Measurements from ENCODE around the gene GH2. TPM values are rescaled to one million over a fixed set of nuclear protein-coding genes. Genes with fewer than 3 reads are reported as not detected.

Gene GH2
- total and polyA plus RNA-seq, 7 experiments from 2014 or later: not detected

DNA sequence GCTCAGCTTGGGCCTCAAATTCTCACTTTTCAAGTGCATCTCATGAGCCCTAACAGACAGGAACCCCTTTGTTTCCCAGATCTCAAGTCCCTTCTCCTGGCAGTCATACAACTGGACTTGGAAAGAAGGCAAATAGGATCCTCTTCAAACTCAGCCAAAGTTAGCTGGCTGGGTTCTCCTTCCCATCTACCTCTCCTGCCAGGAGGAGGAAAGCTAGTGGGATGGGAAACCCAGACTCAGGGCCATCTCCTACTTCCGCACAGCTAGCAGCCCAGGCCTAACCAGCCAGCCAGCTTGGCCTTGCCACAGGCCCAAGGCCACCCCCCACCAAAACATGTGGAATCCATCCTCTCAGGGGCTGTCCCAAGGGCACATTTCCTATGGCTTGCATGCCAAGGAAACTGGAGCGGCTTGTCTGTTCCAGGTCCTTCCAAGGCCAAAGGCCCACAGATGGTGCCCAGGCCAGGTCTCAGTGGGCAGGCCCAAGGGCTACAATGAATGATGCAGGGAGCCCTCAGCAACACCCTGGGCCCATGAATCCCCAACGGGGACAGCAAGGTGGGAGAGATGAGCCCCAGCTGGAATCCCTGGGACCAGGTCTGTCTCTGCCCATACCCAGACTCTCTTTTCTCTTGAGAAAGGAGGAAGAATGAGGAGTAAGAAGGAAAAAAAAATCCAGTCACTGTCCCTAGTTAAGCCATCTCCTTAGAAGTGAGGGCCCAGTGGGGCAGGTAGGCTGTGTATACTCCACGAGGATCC, 41.0 kb downstream of the GH2 start:
- peak overlapping the region; percentile 87 for H3K4me3 ChIP-seq (ENCODE audit: low read length)
- H3K4me1 ChIP-seq (ENCODE audit: control insufficient read depth in 2 of 2, insufficient read depth in 2 of 2, low read length in 2 of 2): peaks cover 34 to 36% of the 10 kb centered on the region in 2 donors
- no peaks in the 10 kb centered on the region for H3K9me3 ChIP-seq (ENCODE audit: control insufficient read depth in 2 of 3, low read length in 3 of 3)
- ChIA-PET CTCF (interaction anchor here (0.9 to 1.5 kb wide), 5 partner anchors 10 to 130 kb away, joined by 3 to 4 read pairs (median 3); no protein-coding TSS in a partner anchor), POLR2A (interaction anchor here (0.5 to 13.5 kb wide), 8 partner anchors 13 to 396 kb away, joined by 3 to 204 read pairs (median 5); partner anchors contain the start of genes CCDC47, DDX42, FTSJ3 and LIMD2)
- no peak for DNase-seq
- H3K4me3 Mint-ChIP-seq: peak overlapping the region; percentile 92 to 98 (median 95)
- H3K27ac ChIP-seq (ENCODE audit: low read depth, low read length): peak overlapping the region; percentile 96
- H3K9me3 Mint-ChIP-seq: no peaks in the 10 kb centered on the region
- H3K27ac Mint-ChIP-seq: peak overlapping the region; percentile 87 to 95 (median 92)
- H3K27me3 Mint-ChIP-seq: no peaks in the 10 kb centered on the region
- ATAC-seq: no peak
- intact Hi-C loops (cut with micrococcal nuclease): loop anchor here (5.0 to 10.0 kb wide), 3 partner anchors 236 to 822 kb away; partner anchors contain the start of genes CYB561 (in 1 of the 2), SMURF2 (in 1 of the 2) and TACO1 (in 1 of the 2)
- H3K36me3 ChIP-seq (ENCODE audit: control insufficient read depth in 2 of 3, insufficient read depth in 3 of 3, low read length in 3 of 3): peaks cover 0 to 28% (median 0%) of the 10 kb centered on the region in 3 experiments
- H3K36me3 Mint-ChIP-seq: peaks cover 0 to 7% (median 4%) of the 10 kb centered on the region in 5 donors
- H3K27me3 ChIP-seq (ENCODE audit: control insufficient read depth in 2 of 2, insufficient read depth in 2 of 2, low read length in 2 of 2): no peaks in the 10 kb centered on the region
- H3K4me1 Mint-ChIP-seq: peaks cover 26 to 56% (median 51%) of the 10 kb centered on the region in 7 donors

- peak overlapping the region; percentile 22 for H3K4me3 ChIP-seq (ENCODE audit: low read length)
- ChIA-PET CTCF (interaction anchor here (0.9 to 2.2 kb wide), 5 partner anchors 9 to 129 kb away, joined by 3 to 8 read pairs (median 4); no protein-coding TSS in a partner anchor), POLR2A (interaction anchor here (0.5 to 13.5 kb wide), 7 partner anchors 11 to 142 kb away, joined by 3 to 204 read pairs (median 8); partner anchors contain the start of genes CCDC47, DDX42, FTSJ3 and PSMC5)
- no peak for ATAC-seq
- peak overlapping the region; percentile 33 to 96 (median 72) for H3K4me3 Mint-ChIP-seq
- H3K4me1 Mint-ChIP-seq: peaks cover 31 to 64% (median 53%) of the 10 kb centered on the region in 7 donors
- peaks cover 0 to 49% (median 4%) of the 10 kb centered on the region in 3 experiments for H3K36me3 ChIP-seq (ENCODE audit: control insufficient read depth in 2 of 3, insufficient read depth in 3 of 3, low read length in 3 of 3)
- no peaks in the 10 kb centered on the region for H3K9me3 ChIP-seq (ENCODE audit: control insufficient read depth in 2 of 3, low read length in 3 of 3)
- H3K27ac ChIP-seq (ENCODE audit: low read depth, low read length): peak overlapping the region; percentile 59
- intact Hi-C loops (cut with micrococcal nuclease): loop anchor here in 1 of 2 donors (5.0 kb wide), 1 partner anchor 391 kb away; the partner anchor contains the start of gene CYB561
- DNase-seq: no peak
- H3K9me3 Mint-ChIP-seq: no peaks in the 10 kb centered on the region
- no peaks in the 10 kb centered on the region for H3K27me3 ChIP-seq (ENCODE audit: control insufficient read depth in 2 of 2, insufficient read depth in 2 of 2, low read length in 2 of 2)
- peaks cover 37 to 40% of the 10 kb centered on the region in 2 donors for H3K4me1 ChIP-seq (ENCODE audit: control insufficient read depth in 2 of 2, insufficient read depth in 2 of 2, low read length in 2 of 2)
- H3K36me3 Mint-ChIP-seq: peaks cover 3 to 18% (median 8%) of the 10 kb centered on the region in 5 donors
- no peaks in the 10 kb centered on the region for H3K27me3 Mint-ChIP-seq
- peak overlapping the region in 8 of 9 donors; percentile 60 to 87 (median 78) for H3K27ac Mint-ChIP-seq
Measured at GRCh38 chr17:63838631-63839171, 43.0 kb downstream of the GH2 start.

DNA sequence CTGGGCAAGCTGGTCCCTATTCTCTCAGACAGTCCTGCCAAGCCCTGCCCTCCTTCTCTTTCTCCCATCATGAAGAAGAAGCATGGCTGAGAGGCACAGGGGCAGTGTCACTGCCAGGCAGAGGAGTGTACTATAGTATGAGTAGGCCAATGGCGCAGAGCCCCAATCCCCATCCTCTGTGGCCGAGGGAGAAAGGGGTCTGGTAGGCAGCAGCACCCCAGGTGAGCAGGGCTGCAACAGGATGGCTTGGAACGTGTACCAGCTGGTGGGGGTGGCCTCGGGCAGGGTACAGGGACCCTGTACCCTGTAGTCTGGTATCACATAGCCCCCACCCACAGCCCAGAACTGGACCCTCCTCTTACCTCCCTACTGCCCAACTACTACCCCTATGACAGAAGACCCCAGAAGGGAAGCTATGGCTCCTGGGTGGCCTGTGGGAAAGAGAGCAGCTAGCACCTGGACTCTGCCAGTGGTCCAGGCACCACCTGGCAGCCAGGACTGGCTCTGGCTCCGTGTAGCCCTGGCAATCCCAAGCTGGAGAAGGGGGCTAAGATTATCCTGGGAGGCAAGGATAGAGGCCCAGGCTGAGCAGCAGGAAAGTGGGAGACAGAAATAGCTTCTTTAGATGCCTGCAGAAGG, 43.7 kb downstream of the GH2 start:
- intact Hi-C loops (cut with micrococcal nuclease): loop anchor here in 1 of 2 donors (5.0 kb wide), 1 partner anchor 391 kb away; the partner anchor contains the start of gene CYB561
- Histone ChIP-seq H3K36me3 (ENCODE audit: control insufficient read depth in 2 of 3, insufficient read depth in 3 of 3, low read length in 3 of 3) (peaks cover 3 to 55% (median 8%) of the 10 kb centered on the region in 3 experiments), H3K4me1 (ENCODE audit: control insufficient read depth in 2 of 2, insufficient read depth in 2 of 2, low read length in 2 of 2) (peaks cover 34 to 37% of the 10 kb centered on the region in 2 donors), H3K4me3 (ENCODE audit: low read length) (no peak overlapping the region), H3K9me3 (ENCODE audit: control insufficient read depth in 2 of 3, low read length in 3 of 3) (no peaks in the 10 kb centered on the region), H3K27ac (ENCODE audit: low read depth, low read length) (peak overlapping the region; percentile 59), H3K27me3 (ENCODE audit: control insufficient read depth in 2 of 2, insufficient read depth in 2 of 2, low read length in 2 of 2) (no peaks in the 10 kb centered on the region)
- peaks cover 4 to 24% (median 9%) of the 10 kb centered on the region in 5 donors for H3K36me3 Mint-ChIP-seq
- ATAC-seq: no peak
- H3K4me1 Mint-ChIP-seq: peaks cover 31 to 63% (median 50%) of the 10 kb centered on the region in 7 donors
- no peak for DNase-seq
- ChIA-PET CTCF (interaction anchor here (0.9 to 2.2 kb wide), 4 partner anchors 8 to 21 kb away, joined by 3 to 8 read pairs (median 4); no protein-coding TSS in a partner anchor), POLR2A (interaction anchor here (2.0 to 13.5 kb wide), 3 partner anchors 10 to 142 kb away, joined by 8 to 204 read pairs (median 58); partner anchors contain the start of genes FTSJ3 and PSMC5)
- H3K4me3 Mint-ChIP-seq: peak overlapping the region in 4 of 10 donors; percentile 7 to 96 (median 79)
- no peaks in the 10 kb centered on the region for H3K27me3 Mint-ChIP-seq
- H3K9me3 Mint-ChIP-seq: no peaks in the 10 kb centered on the region
- H3K27ac Mint-ChIP-seq: peak overlapping the region in 7 of 9 donors; percentile 38 to 80 (median 72)

DNA sequence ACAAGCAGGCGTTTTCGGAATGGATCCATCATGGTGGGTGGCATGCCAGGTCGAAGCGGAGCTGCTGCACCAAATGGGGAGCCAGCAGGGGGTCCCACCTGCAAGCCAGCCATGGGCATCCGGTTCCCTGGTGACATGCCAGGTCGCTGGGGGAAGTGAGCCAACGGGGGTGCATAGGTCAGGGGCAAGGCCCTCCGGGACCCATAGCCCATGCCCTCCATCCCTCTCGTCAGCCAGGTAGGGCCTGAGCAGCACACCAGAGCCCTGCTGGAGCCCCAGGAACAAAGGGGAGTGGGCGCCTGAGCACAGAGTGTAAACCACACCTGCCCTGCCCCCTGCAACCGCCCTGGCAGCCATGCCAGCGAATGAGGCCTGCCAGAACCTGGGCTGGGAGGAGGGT, 44.3 kb downstream of the GH2 start:
- ATAC-seq: no peak
- POLR2A ChIA-PET: interaction anchor here (0.6 to 13.5 kb wide), 3 partner anchors 9 to 247 kb away, joined by 3 to 204 read pairs (median 58); partner anchors contain the start of genes FTSJ3 and PSMC5
- intact Hi-C loops (cut with micrococcal nuclease): loop anchor here in 1 of 2 donors (5.0 kb wide), 1 partner anchor 390 kb away; the partner anchor contains the start of gene CYB561
- Histone ChIP-seq H3K4me1 (ENCODE audit: control insufficient read depth in 2 of 2, insufficient read depth in 2 of 2, low read length in 2 of 2) (peaks cover 34 to 37% of the 10 kb centered on the region in 2 donors), H3K9me3 (ENCODE audit: control insufficient read depth in 2 of 3, low read length in 3 of 3) (no peaks in the 10 kb centered on the region), H3K27me3 (ENCODE audit: control insufficient read depth in 2 of 2, insufficient read depth in 2 of 2, low read length in 2 of 2) (no peaks in the 10 kb centered on the region), H3K27ac (ENCODE audit: low read depth, low read length) (peak overlapping the region; percentile 59), H3K36me3 (ENCODE audit: control insufficient read depth in 2 of 3, insufficient read depth in 3 of 3, low read length in 3 of 3) (peaks cover 3 to 61% (median 13%) of the 10 kb centered on the region in 3 experiments), H3K4me3 (ENCODE audit: low read length) (no peak overlapping the region)
- Mint-ChIP-seq H3K9me3 (no peaks in the 10 kb centered on the region), H3K27me3 (no peaks in the 10 kb centered on the region), H3K27ac (peak overlapping the region in 3 of 9 donors; percentile 28 to 76 (median 43)), H3K4me3 (peak overlapping the region in 1 of 10 donors; percentile 96), H3K36me3 (peaks cover 4 to 25% (median 9%) of the 10 kb centered on the region in 5 donors), H3K4me1 (peaks cover 31 to 64% (median 51%) of the 10 kb centered on the region in 7 donors)
- no peak for DNase-seq
- CTCF ChIA-PET: interaction anchor here (0.9 to 1.0 kb wide), 2 partner anchors 22 to 404 kb away, joined by 3 read pairs; no protein-coding TSS in a partner anchor

DNA sequence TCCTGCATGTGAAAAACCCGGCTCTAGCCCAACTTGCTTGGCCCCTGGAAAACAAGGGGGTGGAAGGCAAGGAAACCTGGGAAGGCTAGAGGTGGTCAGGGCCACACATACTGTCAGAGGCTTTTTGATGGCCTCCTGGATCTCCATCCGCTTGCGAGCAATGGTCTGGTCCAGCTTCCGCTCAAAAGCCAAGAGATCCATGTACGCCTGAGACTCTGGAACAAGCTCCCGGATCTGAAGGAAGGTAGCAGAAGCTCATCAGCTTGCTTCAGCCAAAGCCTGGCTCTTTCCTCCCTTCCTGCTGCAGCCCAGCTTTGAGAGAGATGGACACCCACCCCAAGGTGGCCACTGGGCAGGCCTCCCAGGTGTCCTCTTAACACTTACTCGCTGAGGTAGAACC, 44.9 kb downstream of the GH2 start:
- intact Hi-C loops (cut with micrococcal nuclease): loop anchor here in 1 of 2 donors (5.0 kb wide), 1 partner anchor 390 kb away; the partner anchor contains the start of gene CYB561
- H3K27ac ChIP-seq (ENCODE audit: low read depth, low read length): no peak overlapping the region
- H3K9me3 ChIP-seq (ENCODE audit: control insufficient read depth in 2 of 3, low read length in 3 of 3): no peaks in the 10 kb centered on the region
- POLR2A ChIA-PET: interaction anchor here (0.6 to 13.5 kb wide), 4 partner anchors 9 to 246 kb away, joined by 3 to 204 read pairs (median 30); partner anchors contain the start of genes FTSJ3 and PSMC5
- CTCF ChIA-PET: interaction anchor here (0.6 to 0.9 kb wide), 2 partner anchors 51 to 403 kb away, joined by 3 read pairs; no protein-coding TSS in a partner anchor
- DNase-seq (no peak), ATAC-seq (no peak)
- H3K4me1 Mint-ChIP-seq: peaks cover 31 to 71% (median 58%) of the 10 kb centered on the region in 7 donors
- H3K4me1 ChIP-seq (ENCODE audit: control insufficient read depth in 2 of 2, insufficient read depth in 2 of 2, low read length in 2 of 2): peaks cover 36 to 37% of the 10 kb centered on the region in 2 donors
- no peak overlapping the region for H3K4me3 ChIP-seq (ENCODE audit: low read length)
- H3K4me3 Mint-ChIP-seq: peak overlapping the region in 1 of 10 donors; percentile 4
- H3K27me3 Mint-ChIP-seq: no peaks in the 10 kb centered on the region
- H3K9me3 Mint-ChIP-seq: no peaks in the 10 kb centered on the region
- no peaks in the 10 kb centered on the region for H3K27me3 ChIP-seq (ENCODE audit: control insufficient read depth in 2 of 2, insufficient read depth in 2 of 2, low read length in 2 of 2)
- peaks cover 4 to 29% (median 13%) of the 10 kb centered on the region in 5 donors for H3K36me3 Mint-ChIP-seq
- peak overlapping the region in 6 of 9 donors; percentile 22 to 62 (median 33) for H3K27ac Mint-ChIP-seq
- peaks cover 3 to 65% (median 13%) of the 10 kb centered on the region in 3 experiments for H3K36me3 ChIP-seq (ENCODE audit: control insufficient read depth in 2 of 3, insufficient read depth in 3 of 3, low read length in 3 of 3)

Data from naive thymus-derived CD4-positive, alpha-beta T cell (primary cell).